ENCODE results near the gene TMEM14B. TPM values are rescaled to one million over a fixed set of nuclear protein-coding genes. Genes with fewer than 3 reads are reported as not detected.

TMEM14B gene
- total and polyA plus RNA-seq, 2 donors: 86.3 to 95.4 TPM

DNA sequence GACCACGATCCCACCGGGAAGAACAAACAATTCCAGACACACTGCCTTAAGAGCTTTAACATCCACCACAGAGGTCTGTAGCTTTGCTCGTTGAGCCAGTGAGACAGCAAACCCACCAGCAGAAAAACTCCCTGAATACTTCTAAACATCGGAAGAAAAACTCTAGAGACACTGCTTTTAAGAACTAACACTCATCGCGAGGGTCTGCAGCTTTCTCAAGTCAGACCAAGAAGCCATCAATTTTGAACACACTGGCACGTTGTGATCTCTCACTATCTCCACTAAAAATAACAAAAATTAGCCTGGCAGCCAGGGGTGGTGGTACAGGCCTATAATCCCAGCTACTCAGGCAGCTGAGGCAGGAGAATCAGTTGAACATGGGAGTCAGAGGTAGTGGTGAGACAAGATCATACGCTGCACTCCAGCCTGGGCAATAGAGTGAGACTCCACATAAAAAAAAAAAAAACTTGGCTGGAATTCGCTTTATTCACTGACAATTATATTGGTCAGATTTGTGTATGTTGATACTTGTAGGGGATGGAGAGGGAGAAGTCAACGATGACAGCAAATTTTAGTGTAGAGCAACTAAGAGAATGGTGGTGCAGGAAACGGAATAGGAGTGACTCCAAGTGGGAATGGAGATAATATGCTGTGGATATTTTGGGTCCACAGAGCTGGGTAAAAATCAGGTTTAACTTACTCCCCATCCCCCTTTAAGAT, 25.6 kb upstream of the TMEM14B start:
- WGBS: 92% methylated on average over 11 of the region's 11 CpGs
- H3K9me3 ChIP-seq (ENCODE audit: control insufficient read depth in 2 of 2, insufficient read depth in 1 of 2, low read length in 1 of 2): peaks cover 0 to 3% of the 10 kb centered on the region in 2 donors
- H3K4me1 ChIP-seq (ENCODE audit: control insufficient read depth in 2 of 2, insufficient read depth in 2 of 2, low read length in 2 of 2): peaks cover 9 to 15% of the 10 kb centered on the region in 2 donors
- no peaks in the 10 kb centered on the region for H3K27me3 ChIP-seq (ENCODE audit: control insufficient read depth in 2 of 2, insufficient read depth in 1 of 2, low read length in 1 of 2)
- no peak for DNase-seq (ENCODE audit: low read depth in 6 of 9, low spot score in 9 of 9)
- peak overlapping the region; percentile 80 to 86 for H3K27ac ChIP-seq (ENCODE audit: low read depth in 1 of 2, low read length in 1 of 2)
- H3K4me3 ChIP-seq (ENCODE audit: low read length in 2 of 2): peak overlapping the region; percentile 59 to 74
- H3K36me3 ChIP-seq (ENCODE audit: control insufficient read depth in 2 of 2, insufficient read depth in 2 of 2, low read length in 1 of 2): peaks cover 3 to 6% of the 10 kb centered on the region in 2 donors

DNA sequence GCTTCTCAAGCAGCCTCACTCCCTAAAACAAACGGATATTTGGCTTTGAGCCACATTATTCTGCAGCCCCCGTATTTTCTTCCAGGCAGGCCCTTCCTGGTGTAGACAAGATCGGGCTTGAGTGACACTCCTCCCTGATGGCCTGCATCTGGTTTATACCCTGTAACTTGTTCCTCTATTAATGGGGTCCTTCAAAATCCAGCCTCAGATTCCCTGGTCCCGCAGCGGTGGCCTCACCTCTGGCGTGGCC, 25.1 kb upstream of the TMEM14B start:
- H3K27ac ChIP-seq (ENCODE audit: low read depth in 1 of 2, low read length in 1 of 2): peak overlapping the region; percentile 80 to 86
- no peaks in the 10 kb centered on the region for H3K27me3 ChIP-seq (ENCODE audit: control insufficient read depth in 2 of 2, insufficient read depth in 1 of 2, low read length in 1 of 2)
- peak overlapping the region; percentile 59 to 74 for H3K4me3 ChIP-seq (ENCODE audit: low read length in 2 of 2)
- H3K36me3 ChIP-seq (ENCODE audit: control insufficient read depth in 2 of 2, insufficient read depth in 2 of 2, low read length in 1 of 2): peaks cover 3 to 10% of the 10 kb centered on the region in 2 donors
- H3K9me3 ChIP-seq (ENCODE audit: control insufficient read depth in 2 of 2, insufficient read depth in 1 of 2, low read length in 1 of 2): peaks cover 0 to 3% of the 10 kb centered on the region in 2 donors
- 4% methylated on average over 6 of the region's 6 CpGs for WGBS
- peaks cover 9 to 15% of the 10 kb centered on the region in 2 donors for H3K4me1 ChIP-seq (ENCODE audit: control insufficient read depth in 2 of 2, insufficient read depth in 2 of 2, low read length in 2 of 2)
- DNase-seq (ENCODE audit: low read depth in 6 of 9, low spot score in 9 of 9): no peak

DNA sequence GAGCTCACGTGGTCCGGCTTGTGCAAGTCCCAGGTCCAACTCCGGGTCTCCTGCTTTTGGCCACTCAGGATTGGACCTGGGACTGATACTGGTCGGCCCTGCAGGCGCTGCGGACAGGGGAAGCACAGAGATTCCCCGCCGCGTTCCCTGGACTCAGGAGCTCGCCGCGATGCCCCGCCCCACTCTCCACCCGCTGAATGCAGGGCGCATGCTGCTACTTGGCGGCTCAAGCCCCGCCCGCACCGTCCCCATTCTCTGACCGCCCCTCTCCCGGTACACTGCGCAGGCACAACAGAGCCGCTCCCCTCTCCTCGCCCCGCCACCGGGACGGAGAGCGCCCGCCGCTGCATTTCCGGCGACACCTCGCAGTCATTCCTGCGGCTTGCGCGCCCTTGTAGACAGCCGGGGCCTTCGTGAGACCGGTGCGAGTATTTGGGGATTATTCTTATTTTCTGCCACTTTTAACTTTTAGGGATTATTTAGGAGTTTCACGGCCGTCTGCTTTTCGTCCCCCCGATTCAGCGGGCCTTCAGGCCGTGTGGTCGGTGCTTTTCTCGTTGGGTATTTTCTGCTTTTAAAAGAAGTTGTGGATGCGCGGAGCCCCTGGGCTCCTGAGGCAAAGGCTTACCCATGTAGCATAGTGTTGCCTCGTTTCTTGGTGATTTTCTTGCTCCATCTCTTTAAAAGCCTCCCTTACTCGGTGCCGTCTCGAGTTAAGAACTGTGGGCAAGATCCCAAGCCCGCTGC, 24.6 kb upstream of the TMEM14B start, which contains the start of gene TMEM14C:
TSS of gene TMEM14C (plus strand) at position 251 of the 747 bp plus-strand sequence. CDS start 1,544 bp downstream, outside the sequence.
- peak in 8 of 9 donors; percentile 43 to 86 (median 72) for DNase-seq (ENCODE audit: low read depth in 6 of 9, low spot score in 9 of 9)
- H3K4me1 ChIP-seq (ENCODE audit: control insufficient read depth in 2 of 2, insufficient read depth in 2 of 2, low read length in 2 of 2): peaks cover 9 to 15% of the 10 kb centered on the region in 2 donors

DNA sequence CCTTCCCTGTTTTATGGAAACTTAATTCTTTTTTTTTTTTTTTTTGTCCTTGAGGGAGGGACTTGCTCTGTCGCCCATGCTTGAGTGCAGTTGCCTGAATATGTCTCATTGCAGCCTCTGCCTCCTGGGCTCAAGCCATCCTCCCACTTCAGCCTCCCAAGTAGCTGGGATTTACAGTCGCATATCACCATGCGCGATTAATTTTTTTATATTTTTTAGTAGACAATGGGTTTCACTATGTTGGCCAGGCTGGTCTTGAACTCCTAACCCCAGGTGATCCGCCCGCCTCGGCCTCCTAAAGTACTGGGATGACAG, 24.1 kb upstream of the TMEM14B start:
- peak overlapping the region; percentile 80 to 86 for H3K27ac ChIP-seq (ENCODE audit: low read depth in 1 of 2, low read length in 1 of 2)
- peaks cover 9 to 15% of the 10 kb centered on the region in 2 donors for H3K4me1 ChIP-seq (ENCODE audit: control insufficient read depth in 2 of 2, insufficient read depth in 2 of 2, low read length in 2 of 2)
- DNase-seq (ENCODE audit: low read depth in 6 of 9, low spot score in 9 of 9): no peak
- peaks cover 8 to 13% of the 10 kb centered on the region in 2 donors for H3K36me3 ChIP-seq (ENCODE audit: control insufficient read depth in 2 of 2, insufficient read depth in 2 of 2, low read length in 1 of 2)
- peaks cover 0 to 3% of the 10 kb centered on the region in 2 donors for H3K9me3 ChIP-seq (ENCODE audit: control insufficient read depth in 2 of 2, insufficient read depth in 1 of 2, low read length in 1 of 2)
- WGBS: 61% methylated on average over 7 of the region's 7 CpGs
- no peaks in the 10 kb centered on the region for H3K27me3 ChIP-seq (ENCODE audit: control insufficient read depth in 2 of 2, insufficient read depth in 1 of 2, low read length in 1 of 2)
- peak overlapping the region; percentile 59 to 74 for H3K4me3 ChIP-seq (ENCODE audit: low read length in 2 of 2)

More for the DNA sequence above, 24.6 kb upstream of the TMEM14B start, which contains the start of gene TMEM14C:
- WGBS: under 1% methylated on average over 55 of the region's 55 CpGs
- Histone ChIP-seq H3K9me3 (ENCODE audit: control insufficient read depth in 2 of 2, insufficient read depth in 1 of 2, low read length in 1 of 2) (peaks cover 0 to 3% of the 10 kb centered on the region in 2 donors), H3K4me3 (ENCODE audit: low read length in 2 of 2) (peak within 1 kb of the TSS; percentile 59 to 74), H3K27me3 (ENCODE audit: control insufficient read depth in 2 of 2, insufficient read depth in 1 of 2, low read length in 1 of 2) (no peaks in the 10 kb centered on the region), H3K36me3 (ENCODE audit: control insufficient read depth in 2 of 2, insufficient read depth in 2 of 2, low read length in 1 of 2) (peaks cover 5 to 10% of the 10 kb centered on the region in 2 donors), H3K27ac (ENCODE audit: low read depth in 1 of 2, low read length in 1 of 2) (peak within 1 kb of the TSS; percentile 80 to 86)

DNA sequence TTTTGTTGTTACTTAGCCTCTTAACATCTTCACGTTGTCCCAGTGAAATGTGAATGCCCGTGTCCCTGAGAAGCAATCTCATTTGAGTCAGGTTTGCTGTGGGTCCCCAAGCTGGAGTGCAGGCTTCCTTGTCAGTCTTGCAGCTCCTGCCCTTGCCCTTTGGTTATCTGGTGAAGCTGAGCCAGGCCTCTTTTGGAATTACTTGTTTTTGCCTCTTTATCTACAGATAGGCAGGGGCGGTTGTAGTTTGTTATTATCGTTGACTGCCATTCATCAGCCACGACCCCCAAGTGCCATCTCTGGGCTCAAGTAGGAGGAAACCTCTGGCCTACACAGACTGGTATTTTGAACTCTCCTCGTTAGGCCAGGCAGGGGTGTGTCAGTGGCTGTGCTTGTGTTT, 22.6 kb upstream of the TMEM14B start:
- no peak overlapping the region for H3K27ac ChIP-seq (ENCODE audit: low read depth in 1 of 2, low read length in 1 of 2)
- H3K27me3 ChIP-seq (ENCODE audit: control insufficient read depth in 2 of 2, insufficient read depth in 1 of 2, low read length in 1 of 2): no peaks in the 10 kb centered on the region
- peaks cover 0 to 3% of the 10 kb centered on the region in 2 donors for H3K9me3 ChIP-seq (ENCODE audit: control insufficient read depth in 2 of 2, insufficient read depth in 1 of 2, low read length in 1 of 2)
- WGBS: 97% methylated on average over 6 of the region's 6 CpGs
- no peak for DNase-seq (ENCODE audit: low read depth in 6 of 9, low spot score in 9 of 9)
- no peak overlapping the region for H3K4me3 ChIP-seq (ENCODE audit: low read length in 2 of 2)
- H3K36me3 ChIP-seq (ENCODE audit: control insufficient read depth in 2 of 2, insufficient read depth in 2 of 2, low read length in 1 of 2): peaks cover 8 to 14% of the 10 kb centered on the region in 2 donors
- peaks cover 9 to 15% of the 10 kb centered on the region in 2 donors for H3K4me1 ChIP-seq (ENCODE audit: control insufficient read depth in 2 of 2, insufficient read depth in 2 of 2, low read length in 2 of 2)

DNA sequence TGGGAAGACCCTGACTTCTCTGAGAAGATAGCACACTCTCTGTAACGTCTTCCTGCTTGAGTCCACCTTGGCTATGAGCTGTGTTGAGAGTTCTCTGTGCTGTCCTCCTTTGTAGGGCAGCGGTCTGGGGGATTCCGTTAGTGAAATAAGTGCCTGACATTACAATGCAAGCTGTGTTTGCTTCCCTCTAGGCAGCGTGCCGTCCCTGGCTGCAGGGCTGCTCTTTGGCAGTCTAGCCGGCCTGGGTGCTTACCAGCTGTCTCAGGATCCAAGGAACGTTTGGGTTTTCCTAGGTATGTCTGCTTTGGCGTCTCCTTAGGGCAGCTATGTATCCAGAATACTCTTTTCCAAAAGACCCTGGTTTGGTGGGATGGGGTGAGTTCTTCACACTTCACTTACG, 21.9 kb upstream of the TMEM14B start:
- 97% methylated on average over 9 of the region's 9 CpGs for WGBS
- Histone ChIP-seq H3K27me3 (ENCODE audit: control insufficient read depth in 2 of 2, insufficient read depth in 1 of 2, low read length in 1 of 2) (no peaks in the 10 kb centered on the region), H3K4me1 (ENCODE audit: control insufficient read depth in 2 of 2, insufficient read depth in 2 of 2, low read length in 2 of 2) (peaks cover 9 to 15% of the 10 kb centered on the region in 2 donors), H3K36me3 (ENCODE audit: control insufficient read depth in 2 of 2, insufficient read depth in 2 of 2, low read length in 1 of 2) (peaks cover 8 to 20% of the 10 kb centered on the region in 2 donors), H3K9me3 (ENCODE audit: control insufficient read depth in 2 of 2, insufficient read depth in 1 of 2, low read length in 1 of 2) (no peaks in the 10 kb centered on the region), H3K27ac (ENCODE audit: low read depth in 1 of 2, low read length in 1 of 2) (no peak overlapping the region), H3K4me3 (ENCODE audit: low read length in 2 of 2) (no peak overlapping the region)
- DNase-seq (ENCODE audit: low read depth in 6 of 9, low spot score in 9 of 9): no peak

DNA sequence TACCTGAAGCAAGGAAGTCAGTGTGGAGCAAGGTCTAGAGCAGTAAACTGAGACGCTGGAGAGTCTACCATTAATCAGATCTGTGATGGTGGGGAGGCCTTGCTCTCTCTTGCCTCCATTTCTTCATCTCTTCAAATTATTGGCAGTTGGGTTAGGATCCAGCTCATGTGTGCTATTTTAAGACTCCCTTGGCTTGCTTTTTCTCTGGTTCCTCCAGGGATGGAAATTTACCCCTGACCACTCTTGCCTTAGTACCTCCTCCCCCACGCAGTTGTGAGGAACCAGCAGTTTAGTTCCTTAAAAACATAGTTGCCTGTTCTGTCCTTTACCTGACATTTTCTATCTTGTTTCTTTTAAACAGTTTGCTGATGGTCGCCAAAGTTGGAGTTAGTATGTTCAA, 17.4 kb upstream of the TMEM14B start:
- DNase-seq (ENCODE audit: low read depth in 6 of 9, low spot score in 9 of 9): no peak
- Histone ChIP-seq H3K27ac (ENCODE audit: low read depth in 1 of 2, low read length in 1 of 2) (no peak overlapping the region), H3K9me3 (ENCODE audit: control insufficient read depth in 2 of 2, insufficient read depth in 1 of 2, low read length in 1 of 2) (no peaks in the 10 kb centered on the region), H3K36me3 (ENCODE audit: control insufficient read depth in 2 of 2, insufficient read depth in 2 of 2, low read length in 1 of 2) (peaks cover 8 to 21% of the 10 kb centered on the region in 2 donors), H3K27me3 (ENCODE audit: control insufficient read depth in 2 of 2, insufficient read depth in 1 of 2, low read length in 1 of 2) (no peaks in the 10 kb centered on the region), H3K4me3 (ENCODE audit: low read length in 2 of 2) (no peak overlapping the region), H3K4me1 (ENCODE audit: control insufficient read depth in 2 of 2, insufficient read depth in 2 of 2, low read length in 2 of 2) (peaks cover 0 to 5% of the 10 kb centered on the region in 2 donors)
- WGBS: 89% methylated on average over 3 of the region's 3 CpGs

DNA sequence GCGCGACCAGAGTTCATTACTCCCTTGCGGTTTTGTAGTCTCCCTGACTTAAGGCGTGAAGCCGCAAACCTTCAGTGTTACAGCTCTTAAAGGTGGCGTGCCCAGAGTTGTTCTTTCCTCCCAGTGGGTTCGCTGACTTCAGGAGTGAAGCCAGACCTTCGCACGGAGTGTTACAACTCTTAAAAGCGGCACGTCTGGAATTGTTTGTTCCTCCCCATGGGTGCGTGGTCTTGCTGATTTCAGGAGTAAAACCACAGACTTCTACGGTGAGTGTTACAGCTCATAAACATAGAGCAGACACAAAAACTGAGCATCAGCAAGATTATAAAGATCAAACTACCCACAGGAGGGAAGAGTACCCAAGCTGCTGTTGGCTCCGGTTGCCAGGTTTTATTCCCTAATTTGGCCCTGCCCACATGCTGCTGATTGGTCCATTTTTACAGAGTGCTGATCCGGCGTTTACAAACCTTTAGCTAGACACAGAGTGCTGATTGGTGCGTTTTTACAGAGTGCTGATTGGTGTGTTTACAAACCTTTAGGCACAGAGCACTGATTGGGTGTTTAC, 14.4 kb upstream of the TMEM14B start:
- no peaks in the 10 kb centered on the region for H3K27me3 ChIP-seq (ENCODE audit: control insufficient read depth in 2 of 2, insufficient read depth in 1 of 2, low read length in 1 of 2)
- H3K27ac ChIP-seq (ENCODE audit: low read depth in 1 of 2, low read length in 1 of 2): no peak overlapping the region
- DNase-seq (ENCODE audit: low read depth in 6 of 9, low spot score in 9 of 9): no peak
- H3K4me3 ChIP-seq (ENCODE audit: low read length in 2 of 2): no peak overlapping the region
- no peaks in the 10 kb centered on the region for H3K9me3 ChIP-seq (ENCODE audit: control insufficient read depth in 2 of 2, insufficient read depth in 1 of 2, low read length in 1 of 2)
- 94% methylated on average over 17 of the region's 17 CpGs for WGBS
- H3K4me1 ChIP-seq (ENCODE audit: control insufficient read depth in 2 of 2, insufficient read depth in 2 of 2, low read length in 2 of 2): peaks cover 0 to 5% of the 10 kb centered on the region in 2 donors
- H3K36me3 ChIP-seq (ENCODE audit: control insufficient read depth in 2 of 2, insufficient read depth in 2 of 2, low read length in 1 of 2): peaks cover under 1 to 13% of the 10 kb centered on the region in 2 donors

DNA sequence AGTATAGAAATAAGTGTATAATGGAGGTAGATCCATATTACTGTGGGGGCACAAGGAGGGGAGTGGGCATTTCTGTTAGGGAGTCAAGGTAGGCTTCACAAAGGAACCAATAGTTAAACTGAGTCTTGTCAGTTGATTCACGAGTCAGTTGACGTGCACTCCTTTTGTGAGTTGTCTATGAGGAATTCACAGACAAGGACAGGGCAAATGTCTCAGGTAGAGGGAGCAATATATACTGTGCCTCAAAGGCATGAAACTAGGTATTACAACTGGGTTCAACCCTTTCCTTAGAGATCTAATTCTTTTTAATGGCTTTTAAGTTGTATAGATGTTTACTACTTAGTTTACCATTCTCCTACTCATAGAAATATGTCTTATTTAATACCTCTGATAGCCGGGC, 13.7 kb upstream of the TMEM14B start:
- Histone ChIP-seq H3K36me3 (ENCODE audit: control insufficient read depth in 2 of 2, insufficient read depth in 2 of 2, low read length in 1 of 2) (peaks cover 0 to 9% of the 10 kb centered on the region in 2 donors), H3K4me3 (ENCODE audit: low read length in 2 of 2) (no peak overlapping the region), H3K9me3 (ENCODE audit: control insufficient read depth in 2 of 2, insufficient read depth in 1 of 2, low read length in 1 of 2) (no peaks in the 10 kb centered on the region), H3K27ac (ENCODE audit: low read depth in 1 of 2, low read length in 1 of 2) (no peak overlapping the region), H3K4me1 (ENCODE audit: control insufficient read depth in 2 of 2, insufficient read depth in 2 of 2, low read length in 2 of 2) (peaks cover 0 to 5% of the 10 kb centered on the region in 2 donors), H3K27me3 (ENCODE audit: control insufficient read depth in 2 of 2, insufficient read depth in 1 of 2, low read length in 1 of 2) (no peaks in the 10 kb centered on the region)
- WGBS: 97% methylated on average over 3 of the region's 3 CpGs
- DNase-seq (ENCODE audit: low read depth in 6 of 9, low spot score in 9 of 9): no peak
